NCI-H446 (cell line): ENCODE data around the gene PITPNB.

Experiments
- DNase-seq, 2 experiments: peaks; one replicate each; lab custom pipeline; 2025; lab: John Stamatoyannopoulos, UW

PITPNB gene

DNA sequence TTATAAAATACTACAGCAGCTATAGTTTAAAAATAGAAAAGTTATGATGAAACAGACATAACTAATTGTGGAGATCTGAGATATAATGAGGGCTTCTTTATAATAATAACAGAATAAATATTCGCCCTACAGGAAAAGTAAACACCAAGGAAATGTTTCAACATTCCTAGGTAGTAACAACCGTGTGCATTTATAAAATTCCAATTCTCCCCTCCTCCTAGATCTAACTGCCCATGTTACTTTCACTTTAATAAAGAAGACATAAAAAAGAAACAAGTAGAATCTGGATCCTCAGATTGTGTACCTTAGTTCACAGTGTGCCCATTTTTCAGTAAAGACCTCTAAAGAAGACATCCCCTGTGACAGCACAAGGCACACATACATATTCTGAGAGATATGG, 59.7 kb downstream of the PITPNB start:
- DNase-seq = no peak

DNA sequence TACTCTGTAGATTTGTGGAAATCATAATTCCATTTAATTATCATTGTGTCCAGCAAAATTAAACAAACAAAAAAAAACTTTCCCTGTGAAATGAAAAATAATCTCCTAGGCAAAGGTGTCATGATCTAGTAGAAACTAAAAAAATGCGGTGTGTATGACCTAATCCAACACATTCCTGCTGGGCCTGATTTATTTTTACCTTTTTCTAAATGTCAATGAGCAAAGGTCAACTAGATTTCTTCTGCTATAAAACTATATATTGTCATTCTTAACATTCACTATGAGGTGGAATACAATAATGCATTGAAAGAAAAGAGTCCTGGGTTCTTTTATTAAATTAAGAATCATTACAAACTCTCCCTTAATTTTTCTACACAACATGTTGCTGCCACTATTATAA, 60.4 kb downstream of the PITPNB start:
- no peak for DNase-seq

DNA sequence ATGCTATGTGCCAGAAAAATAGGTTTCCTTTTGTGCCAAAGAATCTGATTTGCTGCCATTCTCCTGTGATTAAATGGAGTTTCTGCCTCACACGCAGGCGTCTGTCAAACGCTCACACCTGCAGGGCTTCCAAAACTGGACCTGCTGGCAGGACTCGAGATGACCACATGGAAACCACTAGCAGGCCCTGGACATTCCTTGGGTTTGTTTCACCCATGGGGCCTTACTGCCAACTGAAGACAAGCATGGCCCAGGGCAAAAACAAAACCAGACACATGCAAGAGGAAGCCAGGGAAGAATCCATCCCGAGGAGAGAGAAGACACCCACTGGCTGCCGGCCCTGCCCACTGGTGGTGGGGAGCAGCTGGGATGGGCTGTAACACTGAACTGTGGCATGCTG, 61.6 kb downstream of the PITPNB start:
- no peak for DNase-seq

DNA sequence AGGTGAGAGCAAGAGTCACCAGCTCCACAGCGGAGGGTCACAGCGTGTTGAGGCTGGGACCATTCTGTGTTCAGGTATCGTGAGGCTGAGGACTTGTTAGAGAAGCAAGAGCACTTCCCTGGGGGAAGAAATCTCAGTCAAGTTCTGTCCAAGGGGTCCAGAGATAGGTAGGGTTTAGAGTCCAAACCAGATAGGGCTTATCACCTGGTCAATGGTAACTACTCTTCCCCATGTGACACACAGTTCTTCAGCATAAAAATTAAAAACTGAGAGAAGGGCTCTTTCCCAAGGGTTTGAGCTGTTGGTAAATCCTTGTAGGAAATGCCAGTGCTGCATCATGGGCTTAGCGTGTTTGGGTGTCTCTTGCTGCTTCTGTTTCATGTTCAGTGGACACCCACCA, 62.7 kb downstream of the PITPNB start:
- no peak for DNase-seq

DNA sequence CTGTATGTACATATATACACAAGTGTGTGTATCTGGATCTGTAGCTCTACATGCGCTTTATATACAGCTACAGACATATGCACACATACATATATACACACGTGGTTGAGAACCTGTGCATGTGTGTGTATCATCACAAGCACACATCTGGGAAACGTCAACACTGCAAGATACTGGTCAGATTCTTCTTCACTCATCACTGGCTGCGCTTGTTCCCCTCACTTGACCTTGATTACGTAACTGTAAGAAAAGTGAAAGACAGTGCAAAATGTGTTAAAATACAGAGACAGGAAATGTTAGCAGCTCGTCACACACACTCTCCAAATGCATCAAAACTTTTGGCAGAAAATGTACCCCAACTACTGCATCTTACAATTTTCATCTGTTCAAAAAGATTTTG, 65.6 kb downstream of the PITPNB start:
- DNase-seq = no peak

DNA sequence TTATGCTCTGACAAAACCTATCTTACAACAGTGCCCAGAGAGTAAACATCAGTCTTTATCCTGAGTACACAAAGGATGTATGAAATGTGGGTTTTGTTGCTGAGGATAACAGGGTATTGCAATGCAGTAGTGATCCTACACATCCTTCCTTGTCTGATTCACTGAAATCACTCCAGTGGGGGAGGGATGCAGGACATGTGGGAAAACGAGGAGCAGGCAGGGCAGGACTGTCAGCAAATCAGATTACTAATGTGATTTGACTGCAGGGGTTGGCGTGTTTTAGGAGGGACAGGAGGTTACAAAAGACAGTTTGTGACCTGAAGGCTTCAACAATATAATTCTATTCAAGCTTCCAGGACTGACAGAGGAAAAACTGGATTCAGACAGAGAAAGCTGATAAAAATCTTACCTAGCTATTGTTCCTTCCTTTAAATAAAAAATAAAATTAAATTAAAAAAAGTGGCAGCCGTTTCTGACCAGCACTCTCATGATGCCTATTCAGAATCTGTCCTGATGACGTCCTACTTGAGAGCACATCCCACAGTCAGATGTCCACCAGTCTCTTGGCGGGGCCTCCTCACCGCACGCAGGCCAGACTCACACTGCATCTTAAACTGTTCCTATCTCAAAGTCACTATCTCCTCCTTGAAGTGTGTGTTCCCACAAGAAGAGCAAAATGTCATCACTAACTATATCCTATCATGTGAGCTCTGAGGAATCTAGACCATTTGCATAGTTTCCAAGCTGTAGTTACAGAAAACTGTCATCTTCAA, 66.9 kb downstream of the PITPNB start:
- DNase-seq = no peak

DNA sequence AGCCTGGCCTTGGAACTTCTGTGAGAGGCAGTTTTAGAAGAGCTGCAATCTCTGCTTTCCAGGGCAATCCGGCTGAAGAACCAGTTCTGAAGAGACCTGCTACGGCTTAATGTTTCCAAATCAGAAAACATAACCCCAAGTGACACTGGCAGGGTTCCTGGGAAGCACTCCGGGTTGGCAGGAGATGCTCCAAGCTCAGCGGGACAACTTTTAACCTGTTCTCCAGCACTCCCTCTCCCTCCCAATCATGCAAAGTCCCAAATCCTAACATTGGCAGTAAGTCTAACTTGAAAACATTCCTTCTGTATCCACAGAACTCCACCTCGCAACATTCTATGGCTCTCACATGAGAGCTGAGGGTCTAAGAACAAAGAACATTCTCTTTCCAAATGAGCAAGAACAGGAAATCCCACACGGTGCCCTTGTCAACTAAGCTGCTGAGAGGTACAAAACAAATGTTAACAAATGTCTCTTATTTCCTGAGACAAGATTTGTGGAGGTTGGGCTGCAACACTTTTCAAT, 69.0 kb downstream of the PITPNB start:
- DNase-seq = peak in 1 of 2 experiments; percentile 29

DNA sequence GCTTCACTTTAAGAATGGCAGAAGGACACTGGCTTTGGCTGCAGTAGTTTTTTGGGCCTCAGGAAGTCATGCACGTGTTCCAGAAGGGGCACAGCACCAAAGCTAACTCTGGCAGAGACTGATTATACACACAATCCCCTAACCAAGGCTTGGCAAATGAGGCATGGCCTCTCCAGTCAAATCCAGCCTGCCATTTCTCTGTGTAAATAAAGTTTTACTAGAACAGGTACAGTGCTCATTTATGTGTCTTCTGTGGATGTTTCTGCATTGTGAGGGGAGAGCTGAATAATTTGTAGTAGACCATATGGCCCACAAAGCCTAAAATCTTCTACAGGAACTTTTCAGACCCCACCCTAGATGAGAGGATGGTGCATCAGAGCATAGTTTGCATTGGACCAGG, 71.1 kb downstream of the PITPNB start:
- DNase-seq = no peak

DNA sequence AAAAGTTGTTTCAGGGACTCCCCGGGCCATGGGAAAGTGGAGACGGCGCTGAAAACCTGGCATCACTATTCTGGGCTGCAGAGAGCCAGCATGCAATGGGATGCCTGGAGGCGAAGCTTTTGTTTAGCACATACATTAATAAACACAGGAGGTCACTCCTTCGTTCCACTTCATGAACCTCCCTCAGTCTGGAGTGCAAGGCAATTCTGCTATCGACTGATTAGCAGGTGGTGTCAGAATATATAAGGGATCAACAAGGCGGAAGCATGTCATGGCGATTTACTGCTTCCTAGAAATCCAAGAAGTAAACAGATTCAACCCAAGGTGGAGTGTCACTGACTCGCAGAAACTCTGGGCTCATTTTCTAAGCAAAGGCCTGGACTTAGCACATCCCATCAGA, 72.1 kb downstream of the PITPNB start:
- no peak for DNase-seq

DNA sequence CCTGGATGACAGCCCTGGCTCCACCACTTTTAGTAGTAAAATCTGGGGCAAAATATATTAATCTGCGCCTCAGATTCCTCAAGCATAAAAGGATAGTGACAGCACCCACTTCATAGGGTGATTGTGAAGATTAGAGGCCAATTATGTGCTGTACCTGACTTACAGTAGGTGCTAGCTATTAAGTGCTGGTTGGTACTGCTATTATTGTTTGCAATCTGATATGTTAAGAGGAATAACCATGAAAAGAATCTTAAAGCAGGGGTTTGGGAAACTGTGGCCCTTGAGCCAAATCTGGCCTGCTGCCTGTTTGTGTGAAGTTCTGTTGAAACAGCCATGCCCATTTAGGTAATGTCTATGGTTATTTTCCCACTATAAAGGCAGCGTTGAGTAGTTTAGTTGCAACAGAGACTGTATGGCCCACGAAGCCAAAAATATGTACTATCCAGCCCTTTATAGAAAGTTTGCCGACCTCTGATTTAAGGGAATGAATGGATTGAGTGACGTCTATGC, 72.8 kb downstream of the PITPNB start:
- no peak for DNase-seq

DNA sequence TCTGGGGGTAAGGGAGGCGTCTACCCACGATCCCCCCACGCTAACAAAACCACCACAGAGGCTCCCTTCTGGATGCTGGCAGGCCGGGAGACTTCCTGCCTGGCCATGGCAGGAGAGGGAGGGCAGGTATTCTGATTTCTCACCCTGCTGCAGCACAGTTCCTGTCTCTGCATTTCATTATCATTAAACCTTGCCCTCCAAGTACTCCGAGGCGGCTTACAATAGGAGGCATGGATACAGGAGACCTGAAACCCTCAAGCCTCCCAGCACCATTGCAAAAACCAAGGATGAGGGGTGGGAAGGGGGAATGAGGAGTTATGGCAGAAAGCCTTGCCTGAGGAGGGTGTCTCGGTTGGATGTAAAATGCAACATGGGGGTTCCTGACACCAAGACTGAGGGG, 73.4 kb downstream of the PITPNB start:
- DNase-seq = no peak

DNA sequence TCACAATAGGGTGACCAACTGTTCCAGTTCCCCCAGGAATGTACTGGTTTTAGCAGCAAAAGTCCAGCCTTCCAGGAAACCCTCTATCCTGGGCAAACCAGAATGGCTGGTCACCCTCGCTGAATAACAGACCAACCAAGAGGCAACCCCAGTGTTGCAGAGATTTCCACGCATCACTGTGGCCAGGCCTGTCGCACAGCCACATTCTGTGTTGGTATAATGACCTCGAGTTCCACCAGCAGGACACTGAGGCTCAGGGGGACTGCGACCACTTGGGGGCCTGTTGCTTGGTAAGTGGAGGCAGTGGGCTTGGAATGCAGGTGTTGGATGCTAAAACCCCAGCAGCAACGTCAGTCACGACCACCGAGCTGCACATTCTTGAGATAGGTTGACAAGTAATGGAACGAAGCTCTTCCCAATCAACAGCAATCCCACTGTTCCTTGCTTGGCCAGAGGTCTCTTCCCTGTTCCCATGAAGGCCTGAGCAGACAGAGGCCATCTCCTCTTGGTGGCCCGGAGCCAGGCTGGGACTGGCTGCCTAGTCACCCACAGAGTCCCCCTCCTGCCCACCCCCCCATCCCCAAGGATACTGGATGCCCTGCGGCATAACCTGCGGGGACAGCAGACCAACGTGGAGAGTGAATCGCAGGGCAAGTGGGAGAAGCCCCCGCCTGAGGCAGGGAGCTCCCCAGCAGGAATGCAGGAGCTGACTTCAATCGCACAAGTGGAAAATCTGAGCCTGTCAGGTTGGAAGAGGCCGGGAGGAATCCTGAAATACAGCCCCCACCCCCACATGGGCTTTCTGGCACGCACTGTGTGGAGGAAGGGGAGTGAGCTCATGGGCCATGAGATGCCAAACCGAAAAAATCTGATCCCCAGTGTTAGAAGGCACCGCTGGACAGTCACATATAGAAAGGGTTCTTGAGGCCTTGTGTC, 74.1 kb downstream of the PITPNB start:
- no peak for DNase-seq

DNA sequence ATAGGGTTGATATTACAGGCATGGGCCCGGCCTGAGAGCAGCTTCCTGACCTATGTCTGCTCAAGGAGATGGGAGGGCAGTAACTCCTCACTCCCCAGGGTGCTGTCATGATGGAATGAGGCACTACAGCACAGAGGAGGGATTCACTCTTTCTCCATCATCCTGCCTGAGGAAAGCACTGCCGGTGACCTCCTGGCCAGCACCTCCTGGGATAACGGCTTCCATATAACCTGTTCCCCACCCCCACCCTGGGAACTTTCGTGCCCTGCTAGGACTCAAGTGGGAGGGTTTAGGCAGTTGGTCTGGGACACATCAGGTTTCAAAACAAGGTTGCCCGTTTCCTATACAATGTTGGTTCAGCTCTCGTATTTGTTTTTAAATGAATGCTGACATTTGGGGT, 74.8 kb downstream of the PITPNB start:
- DNase-seq = no peak

DNA sequence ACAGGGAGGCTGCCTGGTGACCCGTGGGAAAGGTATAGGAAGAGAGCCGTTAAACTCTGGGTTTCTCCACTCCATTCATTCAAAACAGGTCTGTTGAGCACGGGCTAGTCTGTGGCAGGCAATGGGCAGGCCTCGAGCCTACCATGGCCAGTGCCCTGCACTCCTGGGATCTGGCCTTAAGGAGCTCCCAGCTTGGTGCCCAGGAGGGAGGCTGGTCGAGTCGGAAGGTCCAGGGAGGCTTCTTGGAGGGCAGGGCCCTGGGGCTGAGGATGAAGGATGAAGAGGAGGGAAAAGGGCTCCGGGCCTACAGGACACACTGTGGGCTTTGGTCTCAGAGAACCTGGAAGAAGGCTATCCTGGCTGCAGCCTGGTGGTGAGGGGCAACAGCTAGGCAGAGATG, 75.6 kb downstream of the PITPNB start:
- DNase-seq = no peak

DNA sequence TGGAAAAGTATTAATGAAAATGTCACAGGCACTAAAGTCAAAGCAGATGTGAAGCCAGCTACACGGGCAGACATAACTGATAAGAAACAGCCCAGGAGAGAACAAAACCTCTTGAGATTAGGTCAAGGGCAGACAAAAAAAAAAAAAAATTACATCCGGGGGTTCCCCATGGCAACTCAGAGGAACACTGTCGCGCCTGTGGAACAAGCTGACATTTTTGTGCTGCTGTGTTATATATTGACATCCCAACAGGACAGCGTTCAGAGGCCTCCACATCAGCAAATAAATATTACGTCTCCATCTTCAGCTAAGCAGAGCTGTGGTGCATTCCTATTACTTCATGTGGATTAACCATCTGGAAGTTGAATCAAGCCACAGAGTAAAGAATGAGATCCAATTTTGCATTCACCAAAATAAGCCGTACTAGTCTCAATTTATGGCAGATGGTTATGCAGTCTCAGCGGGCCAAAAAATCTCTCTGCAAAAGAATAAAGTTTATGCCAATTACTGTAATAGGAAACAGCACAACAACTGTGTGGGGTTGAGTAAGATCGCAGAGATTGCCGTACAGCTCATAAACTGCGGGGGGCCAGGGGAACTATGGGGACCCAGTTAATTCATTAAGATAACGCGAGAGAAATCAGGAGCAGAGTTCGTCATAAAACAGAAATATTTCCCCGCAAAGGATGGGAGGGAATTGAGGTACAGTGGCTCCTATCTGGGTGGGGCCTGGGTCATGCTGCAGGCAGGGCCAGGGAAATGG, 76.2 kb downstream of the PITPNB start:
- peak; percentile 77 to 91 for DNase-seq

DNA sequence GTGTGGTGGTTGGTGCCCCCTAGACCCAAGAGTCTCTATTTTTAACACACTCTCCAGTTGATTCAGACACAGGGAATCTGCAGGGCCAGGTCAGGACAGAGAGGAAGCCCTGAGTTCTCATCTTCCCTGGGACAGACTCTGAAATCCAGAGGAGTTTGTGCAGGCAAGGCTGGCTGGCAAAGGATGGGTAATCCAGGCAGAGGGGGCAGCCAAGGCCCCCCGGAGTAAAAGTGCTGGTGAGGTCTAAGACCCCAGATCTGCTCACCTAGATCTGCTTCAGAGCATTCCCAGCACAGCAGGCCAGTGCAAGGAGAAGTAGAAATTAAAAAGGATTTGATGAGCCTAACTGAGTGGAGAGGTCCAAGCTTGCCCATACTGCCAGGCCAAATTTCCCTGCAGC, 76.9 kb downstream of the PITPNB start:
- DNase-seq = no peak

DNA sequence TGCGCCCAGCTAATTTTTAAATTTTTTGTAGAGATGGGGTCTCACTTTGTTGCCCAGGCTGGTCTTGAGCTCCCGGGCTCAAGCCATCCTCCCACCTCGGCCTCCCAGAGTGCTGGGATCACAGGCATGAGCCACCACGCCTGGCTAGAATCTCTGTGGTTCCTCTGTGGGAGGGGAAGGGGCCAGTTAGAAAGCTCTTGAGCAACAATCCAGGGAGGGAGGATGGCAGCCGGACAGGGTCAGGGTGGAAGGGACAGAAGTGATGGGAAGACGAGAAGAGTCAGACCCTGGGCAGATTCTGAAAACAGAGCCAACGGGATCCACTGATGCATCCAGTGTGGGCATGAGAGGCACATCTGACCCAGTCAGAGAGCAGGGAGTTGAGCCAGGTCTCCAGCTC, 78.6 kb downstream of the PITPNB start:
- no peak for DNase-seq

DNA sequence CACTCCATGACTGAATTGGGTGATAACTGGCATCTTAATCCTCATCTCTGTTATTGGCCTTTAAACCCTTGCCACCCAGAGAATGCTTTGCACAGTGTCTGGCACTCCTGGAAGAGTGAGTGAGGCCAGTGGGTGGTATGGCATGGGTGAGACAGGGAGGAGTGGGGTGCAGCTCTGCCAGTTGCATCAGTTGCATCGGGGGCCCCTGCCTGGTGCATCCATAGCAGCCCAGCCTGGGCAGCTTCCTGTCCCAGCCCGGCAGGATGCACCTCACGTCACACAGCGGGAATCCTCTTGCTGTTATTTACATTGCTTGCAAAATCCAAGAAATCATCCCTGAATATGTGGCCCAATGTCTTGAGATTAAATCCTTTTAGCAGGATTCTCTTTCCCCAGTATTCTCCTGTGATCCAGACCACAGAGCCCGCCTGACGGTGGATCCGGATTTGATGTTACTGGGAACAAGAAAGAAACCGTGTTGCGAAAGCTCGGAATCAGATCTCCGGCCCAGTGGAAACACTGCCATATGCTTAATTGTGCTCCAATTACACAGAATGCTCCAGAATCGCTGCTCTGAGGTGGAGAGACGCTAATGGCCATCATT, 79.9 kb downstream of the PITPNB start:
- DNase-seq = no peak

DNA sequence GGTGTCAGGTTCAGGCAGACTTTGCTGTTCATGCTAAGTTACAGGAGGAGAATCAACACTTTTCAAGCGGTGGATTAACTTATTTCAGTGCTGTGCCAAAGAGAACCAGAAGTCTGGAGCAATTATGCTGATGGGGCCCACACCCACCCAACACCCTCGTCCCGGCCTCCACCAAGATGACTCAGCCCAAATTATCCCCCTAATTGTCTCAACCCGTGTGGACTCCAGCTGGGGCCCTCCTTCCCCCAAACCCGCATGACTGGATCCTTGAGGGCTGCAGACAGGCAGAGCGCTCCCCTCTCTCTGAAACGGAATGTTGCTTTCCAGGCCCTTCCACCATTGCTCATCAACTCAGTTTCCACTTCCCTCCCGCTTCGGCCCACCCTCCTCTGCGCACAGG, 82.9 kb downstream of the PITPNB start:
- no peak for DNase-seq

DNA sequence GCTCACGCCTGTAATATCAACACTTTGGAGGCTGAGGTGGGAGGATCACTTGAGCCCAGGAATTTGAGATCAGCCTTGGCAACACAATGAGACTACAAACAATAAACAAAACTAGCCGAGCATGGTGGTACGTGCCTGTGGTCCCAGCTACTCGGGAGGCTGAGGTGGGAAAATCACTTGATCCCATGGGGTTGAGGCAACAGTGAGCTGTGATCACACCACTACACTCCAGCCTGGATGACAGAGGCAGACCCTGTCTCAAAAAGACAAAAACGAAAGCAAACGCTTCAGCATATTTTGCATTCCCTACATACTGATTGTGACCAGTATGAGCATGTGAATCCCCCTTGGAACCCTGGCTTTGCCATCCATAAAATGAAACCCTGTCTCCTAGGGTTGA, 83.6 kb downstream of the PITPNB start:
- no peak for DNase-seq

DNA sequence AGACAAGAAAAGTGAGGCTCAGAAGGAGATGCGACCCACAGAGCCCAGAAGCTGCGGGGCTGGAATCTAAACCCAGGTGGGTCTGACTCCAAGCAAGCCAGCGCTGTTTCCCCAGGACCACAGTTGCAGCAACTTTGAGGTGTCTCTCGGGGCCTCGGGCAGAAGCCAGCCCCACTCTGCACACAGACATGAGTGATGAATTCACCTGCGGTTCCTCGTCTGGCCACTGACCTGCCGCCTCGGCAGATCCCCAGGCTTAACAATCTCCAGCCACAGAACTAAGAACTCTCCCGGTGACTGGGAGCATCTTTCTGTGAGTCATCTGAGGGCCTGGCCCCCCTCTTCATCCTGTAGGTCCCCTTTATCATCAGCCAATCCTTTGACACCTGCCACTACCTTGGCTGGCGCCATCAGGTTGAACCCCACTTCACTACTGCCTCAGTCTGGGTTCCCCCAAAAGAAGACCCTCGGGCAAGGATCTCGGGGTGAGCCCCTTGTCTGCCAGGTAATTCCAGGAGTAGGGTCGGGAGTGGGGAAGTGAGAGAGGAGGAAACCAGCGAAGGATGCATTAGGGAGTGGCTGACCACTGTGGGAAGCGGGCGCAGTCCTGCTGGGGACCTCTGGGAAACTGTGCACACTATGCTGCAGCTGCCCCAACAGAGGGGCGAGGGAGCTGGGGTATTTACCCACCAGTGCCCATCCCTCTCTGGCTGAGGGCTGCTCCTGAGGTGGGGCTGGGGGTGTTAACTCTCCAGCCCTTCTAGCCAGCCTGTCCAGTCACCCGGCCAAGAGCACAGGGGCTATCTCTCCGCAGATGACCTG, 84.5 kb downstream of the PITPNB start:
- DNase-seq = no peak
